ENCODE data around the gene FBRS. TPM values are rescaled to one million over a fixed set of nuclear protein-coding genes. Genes with fewer than 3 reads are reported as not detected.

FBRS gene
- polyA plus RNA-seq, 1 of the 3 experiments (the other 2 are of a cell fraction), result 11.5 TPM

- H3K27me3 ChIP-seq (ENCODE audit: insufficient read depth), result no peaks in the 10 kb centered on the region
- peak overlapping the region; percentile 99 for H3K4me2 ChIP-seq
- 0 out of 2 replicates have a peak overlapping the region, but pooled peaks have one; percentile 33 for H2AFZ ChIP-seq (ENCODE audit: low read depth)
- H3K36me3 ChIP-seq (replicated peaks in 1 of 2; ENCODE audit: control insufficient read depth in 1 of 2, insufficient read depth in 2 of 2, low read length in 1 of 2), result peaks cover 46 to 54% of the 10 kb centered on the region in 2 experiments
- peaks cover 45% of the 10 kb centered on the region for H3K79me2 ChIP-seq (ENCODE audit: insufficient read depth)
- CTCF ChIA-PET, result interaction anchor here (0.6 to 4.5 kb wide), 19 partner anchors 8 to 229 kb away, joined by 3 to 30 read pairs (median 5); partner anchors contain the start of genes DCTPP1, PRR14, SRCAP and ZNF688
- no peaks in the 10 kb centered on the region for H3K9me3 ChIP-seq
- TF ChIP-seq EZH2phosphoT487 (IDR thresholded peaks at IDR 0.05; ENCODE audit: borderline replicate concordance, low read depth) (no peak), FOXJ3 (CRISPR knock-in tag; IDR thresholded peaks at IDR 0.05) (no peak), NFIC (IDR thresholded peaks at IDR 0.05; ENCODE audit: borderline replicate concordance) (no peak), GABPA (IDR thresholded peaks at IDR 0.05; ENCODE audit: low read depth) (no peak), SIN3A (IDR thresholded peaks at IDR 0.05; ENCODE audit: borderline replicate concordance, low read depth, low read length) (peak; percentile 16; the same call in 1 of the 2 replicates), RFX5 (IDR thresholded peaks at IDR 0.05; ENCODE audit: low read length) (no peak), RAD21 (IDR thresholded peaks at IDR 0.05; ENCODE audit: low read length) (no peak), CTCF (IDR thresholded peaks at IDR 0.05) (peak; percentile 31), GATA2 (CRISPR knock-in tag; IDR thresholded peaks at IDR 0.05) (no peak), TAF1 (IDR thresholded peaks at IDR 0.05; ENCODE audit: borderline replicate concordance, low read depth, low read length) (no peak), YY1 (IDR thresholded peaks at IDR 0.05; ENCODE audit: low read depth) (peak; percentile 79), REST (IDR thresholded peaks at IDR 0.05; ENCODE audit: low read depth, low read length) (no peak), EP300 (IDR thresholded peaks at IDR 0.05; ENCODE audit: borderline replicate concordance in 1 of 2, low read depth in 1 of 2, low read length in 1 of 2) (no peak; a peak in 1 of 4 replicates), ELF1 (IDR thresholded peaks at IDR 0.05) (peak; percentile 46; the same call in 1 of the 2 replicates), USF1 (IDR thresholded peaks at IDR 0.05; ENCODE audit: borderline replicate concordance, low read depth) (no peak), MAX (IDR thresholded peaks at IDR 0.05; ENCODE audit: low read depth) (peak; percentile 47; the same call in 1 of the 2 replicates), CHD2 (IDR thresholded peaks at IDR 0.05; ENCODE audit: low read length, partially characterized antibody) (no peak), MEF2A (IDR thresholded peaks at IDR 0.05; ENCODE audit: borderline replicate concordance, low read depth) (no peak)
- peak overlapping the region; percentile 99 for H3K27ac ChIP-seq (ENCODE audit: low read depth in 2 of 2, low read length in 1 of 2)
- H3K4me3 ChIP-seq (ENCODE audit: low read depth in 2 of 2, low read length in 1 of 2), result peak overlapping the region; percentile 87 to 91
- peaks cover 18% of the 10 kb centered on the region for H3F3A ChIP-seq (replicated peaks; ENCODE audit: insufficient read depth)
- DNase-seq, result peak; percentile 87
- 3% methylated on average over 13 of the region's 64 CpGs for WGBS (ENCODE audit: low lambda C conversion rate)
- H3K9ac ChIP-seq, result peak overlapping the region; percentile 89
- no peaks in the 10 kb centered on the region for H3K9me2 ChIP-seq
- POLR2A ChIA-PET, result interaction anchor here (0.7 to 1.6 kb wide), 11 partner anchors 9 to 264 kb away, joined by 3 to 8 read pairs (median 4); partner anchors contain the start of genes DCTPP1, PHKG2, PRR14 and ZNF48
- peaks cover 9 to 27% of the 10 kb centered on the region in 2 experiments; a peak in 2 of 4 replicates for H3K4me1 ChIP-seq (ENCODE audit: control insufficient read depth in 1 of 2, insufficient read depth in 2 of 2, low read depth in 1 of 2, low read length in 1 of 2)
- peaks cover 32% of the 10 kb centered on the region; the same call in 1 of the 2 replicates for H4K20me1 ChIP-seq (ENCODE audit: insufficient read depth)
These were observed 688 bp downstream of the FBRS start for GRCh38 chr16:30658731-30659506.

All from SK-N-SH (cell line).